ENCODE results near the gene OPTC. TPM values are rescaled to one million over a fixed set of nuclear protein-coding genes. Genes with fewer than 3 reads are reported as not detected.
A peak's percentile ranks its signal among the peaks of the same experiment; 100 is the strongest.

OPTC gene
- total RNA-seq, 3 donors from 2014 or later, result not detected

GRCh38 chr1:203550846-203551245, 56.9 kb downstream of the OPTC start:
- H3K9me3 ChIP-seq, result no peaks in the 10 kb centered on the region
- H3K4me3 ChIP-seq, result no peak overlapping the region
- no peaks in the 10 kb centered on the region for H3K27me3 ChIP-seq
- TF ChIP-seq POLR2AphosphoS5 (IDR thresholded peaks at IDR 0.05) (no peak), POLR2A (IDR thresholded peaks at IDR 0.05) (no peak)
- TF ChIP-seq, protein P1, sequence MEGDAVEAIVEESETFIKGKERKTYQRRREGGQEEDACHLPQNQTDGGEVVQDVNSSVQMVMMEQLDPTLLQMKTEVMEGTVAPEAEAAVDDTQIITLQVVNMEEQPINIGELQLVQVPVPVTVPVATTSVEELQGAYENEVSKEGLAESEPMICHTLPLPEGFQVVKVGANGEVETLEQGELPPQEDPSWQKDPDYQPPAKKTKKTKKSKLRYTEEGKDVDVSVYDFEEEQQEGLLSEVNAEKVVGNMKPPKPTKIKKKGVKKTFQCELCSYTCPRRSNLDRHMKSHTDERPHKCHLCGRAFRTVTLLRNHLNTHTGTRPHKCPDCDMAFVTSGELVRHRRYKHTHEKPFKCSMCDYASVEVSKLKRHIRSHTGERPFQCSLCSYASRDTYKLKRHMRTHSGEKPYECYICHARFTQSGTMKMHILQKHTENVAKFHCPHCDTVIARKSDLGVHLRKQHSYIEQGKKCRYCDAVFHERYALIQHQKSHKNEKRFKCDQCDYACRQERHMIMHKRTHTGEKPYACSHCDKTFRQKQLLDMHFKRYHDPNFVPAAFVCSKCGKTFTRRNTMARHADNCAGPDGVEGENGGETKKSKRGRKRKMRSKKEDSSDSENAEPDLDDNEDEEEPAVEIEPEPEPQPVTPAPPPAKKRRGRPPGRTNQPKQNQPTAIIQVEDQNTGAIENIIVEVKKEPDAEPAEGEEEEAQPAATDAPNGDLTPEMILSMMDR (IDR thresholded peaks at IDR 0.05), result no peak
- intact Hi-C loops (cut with DNase I; ENCODE audit: low total_unique reads), result no loop called here
- H3K4me1 ChIP-seq, result no peaks in the 10 kb centered on the region
- no peak for DNase-seq (ENCODE audit: low spot score in 2 of 2)
- no peak overlapping the region for H3K27ac ChIP-seq
- no peaks in the 10 kb centered on the region for H3K36me3 ChIP-seq

- Histone ChIP-seq H3K27ac (no peak overlapping the region), H3K36me3 (no peaks in the 10 kb centered on the region), H3K9me3 (no peaks in the 10 kb centered on the region), H3K4me1 (no peaks in the 10 kb centered on the region), H3K4me3 (no peak overlapping the region), H3K27me3 (no peaks in the 10 kb centered on the region)
- TF ChIP-seq, protein P1 (IDR thresholded peaks at IDR 0.05), result no peak
- no peak for TF ChIP-seq POLR2AphosphoS5 (IDR thresholded peaks at IDR 0.05)
- no peak for TF ChIP-seq POLR2A (IDR thresholded peaks at IDR 0.05)
- intact Hi-C loops (cut with DNase I; ENCODE audit: low total_unique reads), result no loop called here
- DNase-seq (ENCODE audit: low spot score in 2 of 2), result no peak
These were observed 57.6 kb downstream of the OPTC start for GRCh38 chr1:203551550-203551949.

- intact Hi-C loops (cut with DNase I; ENCODE audit: low total_unique reads), result no loop called here
- H3K27me3 ChIP-seq, result no peaks in the 10 kb centered on the region
- no peaks in the 10 kb centered on the region for H3K9me3 ChIP-seq
- no peak overlapping the region for H3K27ac ChIP-seq
- H3K4me3 ChIP-seq, result no peak overlapping the region
- DNase-seq (ENCODE audit: low spot score in 2 of 2), result no peak
- no peaks in the 10 kb centered on the region for H3K36me3 ChIP-seq
- no peaks in the 10 kb centered on the region for H3K4me1 ChIP-seq
- no peak for TF ChIP-seq POLR2A (IDR thresholded peaks at IDR 0.05)
- TF ChIP-seq, protein P1 (IDR thresholded peaks at IDR 0.05), result no peak
- no peak for TF ChIP-seq POLR2AphosphoS5 (IDR thresholded peaks at IDR 0.05)
These were observed 59.5 kb downstream of the OPTC start for GRCh38 chr1:203553496-203553895.

- no peak for DNase-seq (ENCODE audit: low spot score in 2 of 2)
- intact Hi-C loops (cut with DNase I; ENCODE audit: low total_unique reads), result no loop called here
- Histone ChIP-seq H3K4me1 (no peaks in the 10 kb centered on the region), H3K27me3 (no peaks in the 10 kb centered on the region), H3K9me3 (no peaks in the 10 kb centered on the region), H3K27ac (no peak overlapping the region), H3K36me3 (no peaks in the 10 kb centered on the region), H3K4me3 (no peak overlapping the region)
- no peak for TF ChIP-seq POLR2A (IDR thresholded peaks at IDR 0.05)
- TF ChIP-seq, protein P1 (IDR thresholded peaks at IDR 0.05), result no peak
- TF ChIP-seq POLR2AphosphoS5 (IDR thresholded peaks at IDR 0.05), result no peak
These were observed 60.1 kb downstream of the OPTC start for GRCh38 chr1:203554071-203554470.

DNA sequence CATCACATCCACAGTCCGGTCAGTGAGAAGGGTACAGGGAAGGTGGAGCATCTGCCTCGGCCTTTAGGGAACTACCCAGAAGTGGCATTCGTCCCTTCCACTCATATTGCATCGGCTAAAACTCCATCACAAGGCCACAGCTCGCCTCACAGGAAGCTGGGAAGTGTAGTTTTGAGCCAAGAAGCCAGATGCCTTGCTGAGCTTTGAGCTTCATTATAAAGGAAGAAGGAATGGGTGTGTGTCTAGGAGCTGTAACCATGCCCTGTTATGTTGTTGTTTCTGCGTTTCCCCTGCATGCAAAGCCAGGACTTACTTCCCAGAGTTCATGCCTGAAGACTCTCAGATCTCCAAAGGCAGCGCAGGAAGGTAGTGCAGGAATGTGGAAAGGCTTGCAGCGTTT, 61.1 kb downstream of the OPTC start:
- no peak overlapping the region for H3K4me3 ChIP-seq
- H3K36me3 ChIP-seq, result no peaks in the 10 kb centered on the region
- intact Hi-C loops (cut with DNase I; ENCODE audit: low total_unique reads), result no loop called here
- DNase-seq (ENCODE audit: low spot score in 2 of 2), result no peak
- peak overlapping the region; percentile 80 to 85 for H3K27ac ChIP-seq
- H3K4me1 ChIP-seq, result no peaks in the 10 kb centered on the region
- H3K27me3 ChIP-seq, result no peaks in the 10 kb centered on the region
- no peak for TF ChIP-seq POLR2AphosphoS5 (IDR thresholded peaks at IDR 0.05)
- no peaks in the 10 kb centered on the region for H3K9me3 ChIP-seq

DNA sequence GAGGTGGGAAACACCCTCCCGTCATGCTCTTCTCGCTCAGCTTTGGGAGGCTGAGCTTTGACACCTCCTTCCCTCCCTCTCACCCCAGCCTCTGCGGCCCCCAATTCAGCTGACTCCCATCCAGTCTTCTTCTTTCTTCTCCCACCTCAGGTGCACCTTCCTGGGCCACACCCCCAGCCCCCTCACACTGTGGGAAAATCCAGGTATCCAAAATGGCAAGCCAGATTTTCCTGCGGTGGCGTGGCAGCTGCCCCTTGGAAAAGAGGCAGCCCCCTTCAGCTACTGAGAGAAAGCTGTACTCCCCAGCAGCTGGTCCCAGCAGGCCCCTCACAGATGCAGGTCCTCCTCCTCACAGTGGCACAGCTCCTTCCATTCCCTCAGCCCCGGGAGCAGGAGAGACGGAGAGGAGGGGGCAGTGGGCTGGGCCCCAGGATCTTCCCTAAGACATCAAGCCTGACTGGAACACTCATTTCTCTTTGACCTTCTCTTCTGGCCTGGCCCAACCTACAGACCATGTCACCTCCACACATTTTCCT, 61.6 kb downstream of the OPTC start:
- Histone ChIP-seq H3K4me1 (no peaks in the 10 kb centered on the region), H3K36me3 (no peaks in the 10 kb centered on the region), H3K9me3 (no peaks in the 10 kb centered on the region), H3K4me3 (peak overlapping the region in 2 of 3 donors; percentile 8 to 31), H3K27ac (peak overlapping the region; percentile 80 to 85), H3K27me3 (no peaks in the 10 kb centered on the region)
- DNase-seq (ENCODE audit: low spot score in 2 of 2), result no peak
- TF ChIP-seq POLR2A (IDR thresholded peaks at IDR 0.05) (no peak), POLR2AphosphoS5 (IDR thresholded peaks at IDR 0.05) (no peak)
- TF ChIP-seq, protein P1 (IDR thresholded peaks at IDR 0.05), result no peak
- intact Hi-C loops (cut with DNase I; ENCODE audit: low total_unique reads), result no loop called here

Data from breast epithelium (tissue), 4 donors.